Anterior cingulate cortex (tissue), 58 donors: ENCODE measurements around the gene GPR156.

Experiments
- DNase-seq, 58 donors: peaks; one replicate each; lab custom pipeline; 2025; lab: John Stamatoyannopoulos, UW

GPR156 gene

DNA sequence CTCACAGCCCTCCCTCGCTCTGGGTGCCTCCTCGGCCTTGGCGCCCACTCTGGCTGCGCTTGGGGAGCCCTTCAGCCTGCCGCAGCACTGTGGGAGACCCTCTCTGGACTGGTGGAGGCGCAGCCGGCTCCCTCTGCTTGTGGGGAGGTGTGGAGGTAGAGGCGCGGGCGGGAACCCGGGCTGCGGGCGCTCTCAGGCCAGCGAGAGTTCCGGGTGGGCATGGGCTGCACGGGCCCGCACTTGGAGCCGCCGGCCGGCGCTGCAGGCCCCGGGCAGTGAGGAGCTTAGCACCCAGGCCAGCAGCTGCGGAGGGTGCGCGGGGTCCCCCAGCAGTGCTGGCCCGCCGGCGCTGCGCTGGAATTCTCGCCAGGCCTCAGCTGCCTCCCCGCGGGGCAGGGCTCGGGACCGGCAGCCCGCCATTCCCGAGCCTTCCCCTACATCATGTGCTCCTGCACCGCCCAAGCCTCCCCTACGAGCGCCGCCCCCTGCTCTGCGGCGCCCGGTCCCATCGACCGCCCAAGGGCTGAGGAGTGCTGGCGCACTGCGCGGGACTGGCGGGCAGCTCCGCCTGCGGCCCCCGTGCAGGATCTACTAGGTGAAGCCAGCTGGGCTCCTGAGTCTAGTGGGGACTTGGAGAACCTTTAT, 144.8 kb downstream of the GPR156 start:
- DNase-seq = no peak

DNA sequence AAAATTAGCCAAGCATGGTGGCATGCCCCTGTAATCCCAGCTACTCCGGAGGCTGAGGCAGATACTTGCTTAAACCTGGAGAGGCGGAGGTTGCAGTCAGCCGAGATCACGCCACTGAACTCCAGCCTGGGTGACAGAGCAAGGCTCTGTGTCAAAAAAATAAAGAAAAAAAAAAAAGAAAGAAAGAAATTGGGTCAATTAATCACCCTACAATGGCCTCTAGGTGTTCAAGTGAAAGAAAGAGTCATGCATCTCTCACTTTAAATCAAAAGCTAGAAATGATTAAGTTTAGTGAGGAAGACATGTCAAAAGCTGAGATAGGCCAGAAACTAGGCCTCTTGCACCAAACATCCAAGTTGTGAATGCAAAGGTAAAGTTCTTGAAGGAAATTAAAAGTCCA, 145.9 kb downstream of the GPR156 start:
- DNase-seq = no peak

DNA sequence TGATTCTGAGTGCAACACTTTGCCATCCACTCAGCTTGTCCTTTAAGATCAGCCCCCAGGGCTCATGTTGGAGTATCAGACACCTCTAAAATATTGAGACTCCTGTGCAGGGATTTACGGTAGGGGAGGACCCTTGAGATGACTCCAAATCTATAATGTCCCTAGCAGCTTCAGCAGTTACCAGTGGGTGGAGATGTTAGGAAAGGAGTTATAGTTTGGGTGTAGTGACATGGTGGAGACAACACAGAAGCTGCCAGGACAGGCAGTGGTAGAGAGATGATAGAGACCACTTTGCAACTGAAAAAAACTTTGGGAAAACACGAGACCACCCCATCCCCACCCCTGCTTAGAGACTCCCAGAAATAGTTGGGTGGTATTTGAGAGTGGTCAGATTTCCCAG, 147.5 kb downstream of the GPR156 start:
- DNase-seq = no peak

DNA sequence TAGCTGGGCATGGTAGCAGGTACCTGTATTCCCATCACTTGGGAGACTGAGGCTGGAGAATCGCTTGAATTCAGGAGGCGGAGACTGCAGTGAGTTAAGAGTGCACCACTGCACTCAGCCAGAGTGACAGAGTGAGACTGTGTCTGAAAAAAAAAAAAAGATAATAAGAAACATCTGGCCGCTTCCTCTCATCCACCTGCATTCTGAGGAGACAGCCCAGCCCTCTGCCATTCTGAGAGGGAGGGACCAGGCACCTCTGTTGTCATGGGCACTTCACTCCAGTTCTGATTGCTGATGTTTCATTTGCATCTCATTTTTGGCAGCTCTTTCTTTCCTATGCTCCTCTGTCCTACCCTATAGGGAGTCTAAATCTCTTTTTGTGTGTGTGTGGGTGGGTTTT, 154.4 kb downstream of the GPR156 start:
- no peak for DNase-seq

DNA sequence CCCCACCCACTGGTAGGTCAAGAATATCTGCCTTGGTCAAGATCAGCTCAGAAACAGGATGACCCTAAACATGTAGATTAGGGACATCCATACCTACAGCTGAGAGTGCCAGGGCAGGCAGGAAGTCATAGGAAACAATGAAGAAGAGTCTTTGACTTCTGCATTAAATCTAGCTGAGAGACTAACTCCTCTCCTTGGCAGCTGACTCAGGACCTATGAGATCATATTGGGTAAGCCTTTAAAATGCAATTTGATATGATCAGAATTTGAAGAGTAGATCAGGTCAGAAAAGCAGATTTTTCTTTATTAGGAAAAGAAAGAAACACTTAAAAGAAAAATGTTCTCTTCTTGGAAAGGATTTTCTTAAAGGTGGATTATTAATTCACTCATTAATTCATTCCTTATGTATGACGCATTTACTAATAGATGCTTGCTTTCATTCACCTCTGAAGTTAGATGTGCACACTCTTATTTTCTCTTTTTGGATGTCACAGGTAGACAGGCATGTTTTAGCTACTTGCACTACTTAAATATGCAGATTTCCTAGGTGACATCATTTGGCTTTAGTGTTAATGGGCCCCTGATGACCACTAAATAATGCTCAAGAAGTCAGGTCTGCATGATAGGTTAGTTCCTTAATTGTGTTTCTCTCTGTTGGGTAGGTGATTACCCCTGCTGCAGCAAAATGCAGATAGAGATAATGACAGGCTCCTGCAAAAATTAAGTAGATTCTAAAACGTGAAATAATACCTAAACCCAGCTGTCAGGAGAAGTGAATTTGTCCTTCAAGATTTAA, 155.1 kb downstream of the GPR156 start:
- no peak for DNase-seq

DNA sequence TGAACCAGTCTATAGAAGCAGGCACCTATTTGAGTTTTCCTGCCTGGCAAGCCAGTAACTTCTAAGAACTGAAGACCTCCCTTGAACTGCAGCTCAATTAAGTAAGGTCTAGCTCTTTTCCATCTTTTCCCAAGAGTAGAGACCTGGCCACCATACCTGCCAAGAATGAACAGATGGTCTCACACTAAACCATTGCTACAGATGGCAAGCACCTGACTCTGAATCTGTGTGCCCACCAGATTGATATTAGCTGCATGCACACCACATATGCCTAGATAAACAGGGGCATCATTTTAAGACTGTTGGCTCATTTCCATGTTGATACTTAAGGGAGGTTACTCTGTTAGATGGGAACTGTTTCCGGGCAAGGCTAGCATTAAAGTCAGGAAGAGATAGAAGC, 156.0 kb downstream of the GPR156 start:
- DNase-seq = no peak

DNA sequence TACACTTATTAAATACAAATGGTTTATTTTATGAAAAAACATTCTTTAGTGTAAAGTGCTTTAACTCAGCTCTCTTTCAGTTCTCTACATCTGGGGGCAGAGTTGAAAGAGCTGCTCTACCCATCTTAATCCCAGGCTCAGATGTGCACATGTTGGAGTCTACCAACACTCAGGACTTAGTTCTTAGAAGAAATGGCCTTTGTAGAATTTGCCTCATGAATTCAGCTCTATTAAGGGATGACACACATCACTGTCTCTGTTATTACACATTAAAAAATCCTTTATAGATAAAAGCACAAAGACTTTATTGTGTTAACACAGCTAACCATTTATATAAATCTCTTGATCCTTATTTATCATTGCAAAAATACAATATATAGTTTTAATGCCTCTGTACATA, 159.0 kb downstream of the GPR156 start:
- DNase-seq = no peak

DNA sequence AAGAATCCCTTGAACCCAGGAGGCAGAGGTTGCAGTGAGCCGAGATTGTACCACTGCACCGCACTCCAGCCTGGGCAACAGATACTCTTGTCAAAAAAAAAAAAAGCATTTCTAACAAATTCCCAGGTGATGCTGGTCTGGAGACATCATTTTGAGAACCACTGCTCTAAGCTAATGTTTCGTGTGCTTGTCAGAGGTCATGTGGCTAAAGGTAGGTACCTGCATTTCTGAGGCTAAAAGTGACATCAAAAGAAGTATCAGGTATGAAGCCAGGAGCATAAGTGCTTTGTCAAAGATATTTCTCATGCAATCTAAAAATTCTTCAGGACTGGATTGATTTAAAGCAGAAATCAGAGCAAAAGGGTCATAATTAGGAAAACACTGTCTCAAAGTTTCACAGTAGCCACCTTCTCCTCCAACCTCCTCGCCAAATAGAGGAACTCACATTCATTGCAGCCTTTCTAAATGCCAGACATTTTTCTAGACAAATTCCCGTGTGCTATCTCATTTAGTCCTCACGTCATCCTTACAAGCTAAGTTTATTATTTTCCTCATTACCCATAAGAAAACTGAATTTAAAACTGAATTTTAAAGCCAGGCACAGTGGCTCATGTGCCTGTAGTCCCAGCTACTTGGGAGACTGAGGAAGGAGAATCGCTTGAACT, 165.0 kb downstream of the GPR156 start:
- no peak for DNase-seq
